H1 (cell line): ENCODE data around the gene CIB4. TPM values are rescaled to one million over a fixed set of nuclear protein-coding genes. Genes with fewer than 3 reads are reported as not detected.

ENCODE experiments used
- CTCF ChIA-PET: fragments of 300-600 bp; sonication (Branson Sonifier 250); formaldehyde crosslinking; loops from one replicate; lab custom pipeline; 2021; ENCODE audit not compliant: partially characterized antibody; lab: Charles Lee
- POLR2A ChIA-PET: fragments of 300-600 bp; sonication (Branson Sonifier 250); formaldehyde crosslinking; loops from one replicate; lab custom pipeline; 2021; ENCODE audit warnings: inconsistent platforms; ENCODE audit not compliant: partially characterized antibody; lab: Charles Lee
- DNase-seq, 2 experiments: peaks; one replicate each; pipeline versions ENCODE4 v3.0.0 to v3.0.0-alpha.2; 2010 to 2022; ENCODE audit warnings: low spot score in 2 of 2, low read depth in 1 of 2, mixed read lengths in 1 of 2
- FAIRE-seq: peaks from 2 replicates; lab custom pipeline; 2011; peaks lifted over from hg19 to GRCh38; lab: Jason Lieb, UNC
- H2AFZ ChIP-seq: 2 replicates; pipeline ENCODE4 v1.8.1; 2012; ENCODE audit warnings: low read length, inconsistent platforms
- H2AK5ac ChIP-seq: 2 replicates; pipeline ENCODE4 v1.6.1; 2013; ENCODE audit warnings: low read depth, low read length
- H2BK120ac ChIP-seq: replicated peaks from 2 replicates; pipeline ENCODE3; 2013; ENCODE audit warnings: low read depth, low read length, inconsistent platforms
- H2BK12ac ChIP-seq: 2 replicates; pipeline ENCODE4 v1.6.1; 2013; ENCODE audit warnings: low read depth, low read length
- H2BK15ac ChIP-seq: 2 replicates; pipeline ENCODE4 v1.6.1; 2013; ENCODE audit warnings: low read length
- H2BK20ac ChIP-seq: 2 replicates; pipeline ENCODE4 v1.6.1; 2013; ENCODE audit warnings: low read length
- H2BK5ac ChIP-seq: 2 replicates; pipeline ENCODE4 v1.6.1; 2013; ENCODE audit warnings: low read depth, low read length
- H3K14ac ChIP-seq: 2 replicates; pipeline ENCODE4 v1.6.1; 2013; ENCODE audit warnings: inconsistent platforms; ENCODE audit not compliant: insufficient read length
- H3K18ac ChIP-seq: 2 replicates; pipeline ENCODE4 v1.6.1; 2013; ENCODE audit warnings: low read length; ENCODE audit errors: extremely low read depth
- H3K23ac ChIP-seq: 2 replicates; pipeline ENCODE4 v1.6.1; 2013; ENCODE audit warnings: inconsistent platforms; ENCODE audit not compliant: insufficient read length
- H3K23me2 ChIP-seq: 2 replicates; pipeline ENCODE4 v1.6.1; 2013; ENCODE audit warnings: low read depth, low read length
- H3K27ac ChIP-seq: 2 replicates; pipeline ENCODE4 v1.6.1; 2011; ENCODE audit warnings: low read depth, low read length, inconsistent platforms
- H3K27me3 ChIP-seq, 4 experiments: replicated peaks in 1 of 4; 1 replicate in 1 of 4; 2 replicates in 3 of 4; pipeline versions ENCODE4 v1.6.1 to v1.8.1; 2011 to 2013; ENCODE audit warnings: low read length in 3 of 4, mild to moderate bottlenecking in 3 of 4, inconsistent platforms in 2 of 4, mixed read lengths in 2 of 4, moderate library complexity in 1 of 4; ENCODE audit not compliant: control insufficient read depth in 3 of 4, insufficient read depth in 3 of 4; ENCODE audit errors: extremely low read depth in 1 of 4
- H3K36me3 ChIP-seq, 4 experiments: 2 replicates each; pipeline versions ENCODE4 v1.6.1 to v1.8.1; 2011 to 2013; ENCODE audit warnings: mild to moderate bottlenecking in 4 of 4, low read length in 3 of 4, moderate library complexity in 2 of 4, control low read depth in 1 of 4, inconsistent platforms in 1 of 4; ENCODE audit not compliant: insufficient read depth in 4 of 4, control insufficient read depth in 2 of 4
- H3K4ac ChIP-seq: replicated peaks from 2 replicates; pipeline ENCODE3; 2013; ENCODE audit warnings: low read length, low read depth, mixed read lengths, inconsistent platforms; ENCODE audit not compliant: insufficient read length
- H3K4me1 ChIP-seq, 4 experiments: replicated peaks in 1 of 4; 1 replicate in 1 of 4; 2 replicates in 3 of 4; pipeline versions ENCODE4 v1.6.1 to v1.8.1; 2011 to 2013; ENCODE audit warnings: low read length in 3 of 4, inconsistent platforms in 2 of 4, mixed read lengths in 1 of 4; ENCODE audit not compliant: insufficient read depth in 4 of 4, control insufficient read depth in 3 of 4
- H3K4me2 ChIP-seq, 2 experiments: 2 replicates each; pipeline versions ENCODE4 v1.6.1 to v1.8.1; 2011 to 2013; ENCODE audit warnings: low read depth in 2 of 2, low read length in 2 of 2, control low read depth in 1 of 2, inconsistent platforms in 1 of 2, mild to moderate bottlenecking in 1 of 2; ENCODE audit not compliant: insufficient read depth in 1 of 2
- H3K4me3 ChIP-seq, 4 experiments: fragments of 200-600, 300-600 bp in 1 of 4; sonication (generic), shearing (Covaris generic), sonication (Bioruptor Twin) in 1 of 4; 2 replicates each; pipeline versions ENCODE4 v1.5.1 to v1.8.1; 2011 to 2016; ENCODE audit warnings: low read length in 4 of 4, low read depth in 3 of 4, control low read depth in 2 of 4, inconsistent platforms in 2 of 4, mild to moderate bottlenecking in 2 of 4, mixed read lengths in 1 of 4, moderate library complexity in 1 of 4; ENCODE audit not compliant: insufficient read depth in 2 of 4; ENCODE audit errors: extremely low read depth in 1 of 4
- H3K56ac ChIP-seq: replicated peaks from 2 replicates; pipeline ENCODE3; 2013; ENCODE audit warnings: low read depth, mild to moderate bottlenecking, mixed read lengths, low read length, inconsistent platforms; ENCODE audit not compliant: insufficient read length
- H3K79me1 ChIP-seq: 2 replicates; pipeline ENCODE4 v1.6.1; 2013; ENCODE audit warnings: low read depth, low read length, control low read depth
- H3K79me2 ChIP-seq, 2 experiments: 2 replicates each; pipeline versions ENCODE4 v1.6.1 to v1.8.1; 2012 to 2013; ENCODE audit warnings: low read length in 2 of 2, mild to moderate bottlenecking in 2 of 2, inconsistent platforms in 1 of 2; ENCODE audit not compliant: insufficient read depth in 2 of 2, control insufficient read depth in 1 of 2
- H3K9ac ChIP-seq, 4 experiments: replicated peaks in 1 of 4; 1 replicate in 1 of 4; 2 replicates in 3 of 4; pipeline versions ENCODE4 v1.6.1 to v1.8.1; 2011 to 2013; ENCODE audit warnings: low read depth in 3 of 4, low read length in 3 of 4, control low read depth in 2 of 4, mild to moderate bottlenecking in 2 of 4, moderate library complexity in 2 of 4, inconsistent platforms in 1 of 4; ENCODE audit errors: extremely low read depth in 1 of 4
- H3K9me3 ChIP-seq, 2 experiments: 2 replicates each; pipeline versions ENCODE4 v1.6.1 to v1.8.1; 2012 to 2013; ENCODE audit warnings: mild to moderate bottlenecking in 2 of 2, moderate library complexity in 2 of 2, control low read depth in 1 of 2, inconsistent platforms in 1 of 2, low read depth in 1 of 2, low read length in 1 of 2, mixed read lengths in 1 of 2; ENCODE audit not compliant: insufficient read depth in 2 of 2
- H4K20me1 ChIP-seq, 2 experiments: replicated peaks in 1 of 2; 2 replicates each; pipeline versions ENCODE3 to v1.8.1; 2011 to 2013; ENCODE audit warnings: inconsistent platforms in 2 of 2, low read length in 2 of 2, mild to moderate bottlenecking in 1 of 2; ENCODE audit not compliant: insufficient read depth in 2 of 2, control insufficient read depth in 1 of 2
- H4K5ac ChIP-seq: 2 replicates; pipeline ENCODE4 v1.6.1; 2013; ENCODE audit warnings: low read length, low read depth, mixed read lengths, inconsistent platforms; ENCODE audit not compliant: insufficient read length
- H4K8ac ChIP-seq: 2 replicates; pipeline ENCODE4 v1.8.0; 2013; ENCODE audit warnings: mild to moderate bottlenecking, moderate library complexity, low read length, inconsistent platforms; ENCODE audit not compliant: insufficient read depth; ENCODE audit errors: extremely low read depth
- H4K91ac ChIP-seq: replicated peaks from 2 replicates; pipeline ENCODE3; 2013; ENCODE audit warnings: low read length, mixed read lengths, inconsistent platforms; ENCODE audit not compliant: insufficient read length
- EP300 ChIP-seq, 2 experiments: IDR thresholded peaks; 1 replicate in 1 of 2; 2 replicates in 1 of 2; pipeline ENCODE4 v1.6.1; 2011 to 2012; ENCODE audit warnings: low read depth in 2 of 2, low read length in 2 of 2, mild to moderate bottlenecking in 2 of 2, borderline replicate concordance in 1 of 2, inconsistent platforms in 1 of 2, moderate library complexity in 1 of 2
- HDAC2 ChIP-seq, 2 experiments: fragments of 300-600 bp in 1 of 2; sonication (generic) in 1 of 2; IDR thresholded peaks; 2 replicates each; pipeline ENCODE4 v1.6.1; 2011 to 2012; ENCODE audit warnings: low read depth in 2 of 2, low read length in 2 of 2, mild to moderate bottlenecking in 2 of 2, moderate library complexity in 2 of 2, borderline replicate concordance in 1 of 2, inconsistent platforms in 1 of 2
- KDM1A ChIP-seq: fragments of 200-600, 300-600 bp; sonication (generic); IDR thresholded peaks from 2 replicates; pipeline ENCODE4 v1.7.1; 2016; ENCODE audit warnings: mild to moderate bottlenecking, low read length, borderline replicate concordance
- MAFK ChIP-seq: IDR thresholded peaks from 2 replicates; pipeline ENCODE4 v1.6.1; 2012; ENCODE audit warnings: low read depth, mild to moderate bottlenecking, improper control_type of control experiment, low read length
- RAD21 ChIP-seq, 2 experiments: IDR thresholded peaks in 1 of 2; conservative IDR thresholded peaks in 1 of 2; 2 replicates each; pipeline ENCODE4 v1.6.1; 2011; ENCODE audit warnings: low read depth in 2 of 2, low read length in 2 of 2, improper control_type of control experiment in 1 of 2, inconsistent platforms in 1 of 2, mild to moderate bottlenecking in 1 of 2, moderate library complexity in 1 of 2
- SIRT6 ChIP-seq: IDR thresholded peaks from one replicate; pipeline ENCODE4 v1.7.1; 2012; ENCODE audit warnings: low read length, inconsistent platforms
- TCF12 ChIP-seq: IDR thresholded peaks from 2 replicates; pipeline ENCODE4 v1.6.1; 2011; ENCODE audit warnings: low read depth, mild to moderate bottlenecking, low read length
- TEAD4 ChIP-seq: IDR thresholded peaks from 2 replicates; pipeline ENCODE4 v1.6.1; 2012; ENCODE audit warnings: low read depth, low read length, inconsistent platforms, mixed read lengths
- whole genome bisulfite sequencing, 2 experiments: shearing (Covaris generic) in 1 of 2; methylation state at CpG; one replicate each; pipeline versions ENCODE4 v1.1.6 to v1.1.7; 2013 to 2015; ENCODE audit warnings: low lambda C conversion rate in 2 of 2, mixed read lengths in 2 of 2, inconsistent platforms in 1 of 2, low coverage in 1 of 2, missing lambda C conversion rate in 1 of 2; ENCODE audit not compliant: insufficient replicate concordance in 2 of 2, insufficient coverage in 1 of 2, insufficient read length in 1 of 2; ENCODE audit errors: extremely low coverage in 1 of 2, missing lambda C conversion rate in 1 of 2; 5-methylcytosine and 5-hydroxymethylcytosine counted together
- polyA plus RNA-seq, 7 experiments: library from polyadenylated mRNA; depleted of rRNA in 3 of 7; stranded (reverse) in 5 of 7; unstranded in 2 of 7; fragments of >200 nt in 5 of 7; fragments of 200-250 nt in 2 of 7; gene quantifications; 1 replicate in 5 of 7; 2 replicates in 1 of 7; 4 replicates in 1 of 7; pipeline versions ENCODE4 v1.2.1 to v1.2.3, GENCODE V29; 2011 to 2013; ENCODE audit warnings: missing spikeins in 2 of 7, mixed read lengths in 2 of 7
- total RNA-seq: library from RNA; stranded (reverse); fragmentation: NEBNext Ultra II Directional; extraction: Animal tissue kit (Norgen Biotek cat#: 25700); gene quantifications from 2 replicates; pipeline ENCODE4 v1.2.1, GENCODE V29; 2021
- TF ChIP-seq, protein P1 (sequence below), 3 experiments: IDR thresholded peaks; 1 replicate in 2 of 3; 2 replicates in 1 of 3; pipeline versions ENCODE4 v1.5.1 to v1.6.1; 2011; ENCODE audit warnings: low read length in 3 of 3, mild to moderate bottlenecking in 3 of 3, inconsistent platforms in 2 of 3, low read depth in 1 of 3, moderate library complexity in 1 of 3; ENCODE audit not compliant: insufficient read depth in 1 of 3; ENCODE audit errors: control extremely low read depth in 1 of 3

Gene CIB4
- total and polyA plus RNA-seq, 2 of the 8 experiments (the other 6 are each of a cell fraction or from before 2014, with no cell fraction given) = not detected

DNA sequence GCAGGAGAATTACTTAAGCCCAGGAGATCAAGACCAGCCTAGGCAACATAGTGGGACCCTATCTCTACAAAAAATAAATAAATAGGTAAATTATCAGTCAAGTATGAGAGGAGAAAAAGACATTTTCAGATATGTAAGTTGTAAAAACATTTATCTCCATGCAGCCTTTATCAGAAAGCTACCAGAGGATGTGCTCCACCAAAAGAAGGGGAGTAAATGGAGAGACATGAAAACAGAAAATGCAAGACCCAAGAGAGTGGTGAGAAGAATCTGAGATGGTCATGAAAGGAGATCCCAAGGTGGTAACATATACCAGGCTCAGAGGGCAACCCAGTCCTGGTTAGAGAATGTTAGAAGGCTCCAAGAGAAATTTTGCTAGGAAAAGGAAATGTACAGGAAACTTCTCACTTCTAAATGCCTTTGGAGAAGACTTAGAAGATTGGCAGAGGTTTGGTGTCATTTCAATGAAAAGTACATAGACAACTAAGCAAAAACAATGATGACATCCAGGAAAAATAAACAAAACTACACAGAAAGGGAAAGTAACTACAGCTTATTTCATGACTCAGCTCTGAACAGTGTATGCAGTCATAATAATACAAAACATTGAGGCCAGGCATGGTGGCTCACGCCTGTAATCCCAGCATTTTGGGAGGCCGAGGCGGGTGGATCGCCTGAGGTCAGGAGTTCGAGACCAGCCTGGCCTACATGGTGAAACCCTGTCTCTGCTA lies 19.5 kb downstream of the CIB4 start:
- FAIRE-seq (no peak), DNase-seq (peak in 1 of 2 experiments; percentile 6)
- 97% methylated on average over 5 of the region's 5 CpGs; no CpG with 5 or more reads in 1 of the 2 experiments for WGBS, 2 experiments
- Histone ChIP-seq H3K23ac (no peak overlapping the region), H3K18ac (no peak overlapping the region), H4K8ac (no peak overlapping the region), H2BK120ac (no peak overlapping the region), H3K56ac (no peak overlapping the region), H3K36me3 (no peaks in the 10 kb centered on the region), H3K27ac (no peak overlapping the region), H3K79me2 (no peaks in the 10 kb centered on the region), H4K91ac (no peak overlapping the region), H2BK5ac (no peak overlapping the region), H4K20me1 (no peaks in the 10 kb centered on the region), H3K4me3 (no peak overlapping the region), H2BK12ac (no peak overlapping the region), H3K9ac (no peak overlapping the region), H2AFZ (no peak overlapping the region), H3K79me1 (no peaks in the 10 kb centered on the region), H3K23me2 (no peaks in the 10 kb centered on the region), H3K27me3 (no peaks in the 10 kb centered on the region; a peak in 2 of 7 replicates), H2BK20ac (no peak overlapping the region), H2AK5ac (no peak overlapping the region), H4K5ac (no peak overlapping the region), H3K4me2 (no peak overlapping the region), H3K14ac (no peak overlapping the region), H3K4ac (no peak overlapping the region), H3K4me1 (no peaks in the 10 kb centered on the region; a peak in 2 of 7 replicates), H3K9me3 (no peaks in the 10 kb centered on the region), H2BK15ac (no peak overlapping the region)
- ChIA-PET POLR2A (interaction anchor here (1.1 kb wide), 1 partner anchor 50 kb away, joined by 3 read pairs; no protein-coding TSS in a partner anchor), CTCF (interaction anchor here (0.6 to 2.9 kb wide), 4 partner anchors 7 to 336 kb away, joined by 3 to 17 read pairs (median 8); no protein-coding TSS in a partner anchor)
- TF ChIP-seq, protein P1, sequence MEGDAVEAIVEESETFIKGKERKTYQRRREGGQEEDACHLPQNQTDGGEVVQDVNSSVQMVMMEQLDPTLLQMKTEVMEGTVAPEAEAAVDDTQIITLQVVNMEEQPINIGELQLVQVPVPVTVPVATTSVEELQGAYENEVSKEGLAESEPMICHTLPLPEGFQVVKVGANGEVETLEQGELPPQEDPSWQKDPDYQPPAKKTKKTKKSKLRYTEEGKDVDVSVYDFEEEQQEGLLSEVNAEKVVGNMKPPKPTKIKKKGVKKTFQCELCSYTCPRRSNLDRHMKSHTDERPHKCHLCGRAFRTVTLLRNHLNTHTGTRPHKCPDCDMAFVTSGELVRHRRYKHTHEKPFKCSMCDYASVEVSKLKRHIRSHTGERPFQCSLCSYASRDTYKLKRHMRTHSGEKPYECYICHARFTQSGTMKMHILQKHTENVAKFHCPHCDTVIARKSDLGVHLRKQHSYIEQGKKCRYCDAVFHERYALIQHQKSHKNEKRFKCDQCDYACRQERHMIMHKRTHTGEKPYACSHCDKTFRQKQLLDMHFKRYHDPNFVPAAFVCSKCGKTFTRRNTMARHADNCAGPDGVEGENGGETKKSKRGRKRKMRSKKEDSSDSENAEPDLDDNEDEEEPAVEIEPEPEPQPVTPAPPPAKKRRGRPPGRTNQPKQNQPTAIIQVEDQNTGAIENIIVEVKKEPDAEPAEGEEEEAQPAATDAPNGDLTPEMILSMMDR (IDR thresholded peaks at IDR 0.05; ENCODE audit: control extremely low read depth in 1 of 3, insufficient read depth in 1 of 3, low read depth in 1 of 3, low read length in 3 of 3) = no peak
- TF ChIP-seq HDAC2 (IDR thresholded peaks at IDR 0.05; ENCODE audit: borderline replicate concordance in 1 of 2, low read depth in 2 of 2, low read length in 2 of 2) = no peak
- no peak for TF ChIP-seq KDM1A
- TF ChIP-seq SIRT6 = no peak
- no peak for TF ChIP-seq EP300 (IDR thresholded peaks at IDR 0.05; ENCODE audit: borderline replicate concordance in 1 of 2, low read depth in 2 of 2, low read length in 2 of 2)
- no peak for TF ChIP-seq TCF12
- TF ChIP-seq MAFK = no peak
- no peak for TF ChIP-seq RAD21 (IDR thresholded peaks at IDR 0.05 in 1 of 2, conservative IDR thresholded peaks at IDR 0.05 in 1 of 2; ENCODE audit: low read depth in 2 of 2, low read length in 2 of 2)
- TF ChIP-seq TEAD4 = no peak
